ENCODE results near the gene TCN2. TPM values are rescaled to one million over a fixed set of nuclear protein-coding genes. Genes with fewer than 3 reads are reported as not detected.
A peak's percentile ranks its signal among the peaks of the same experiment; 100 is the strongest.
"Not testable (repeated sequence)": the region's sequence is repeated elsewhere in the genome, so short reads cannot be mapped to it uniquely, and the experiment has no call there.

Gene TCN2
- total and polyA plus RNA-seq, 2 donors (not counting 1 experiment from before 2014, with no cell fraction given) = 7.1 to 10.8 TPM

DNA sequence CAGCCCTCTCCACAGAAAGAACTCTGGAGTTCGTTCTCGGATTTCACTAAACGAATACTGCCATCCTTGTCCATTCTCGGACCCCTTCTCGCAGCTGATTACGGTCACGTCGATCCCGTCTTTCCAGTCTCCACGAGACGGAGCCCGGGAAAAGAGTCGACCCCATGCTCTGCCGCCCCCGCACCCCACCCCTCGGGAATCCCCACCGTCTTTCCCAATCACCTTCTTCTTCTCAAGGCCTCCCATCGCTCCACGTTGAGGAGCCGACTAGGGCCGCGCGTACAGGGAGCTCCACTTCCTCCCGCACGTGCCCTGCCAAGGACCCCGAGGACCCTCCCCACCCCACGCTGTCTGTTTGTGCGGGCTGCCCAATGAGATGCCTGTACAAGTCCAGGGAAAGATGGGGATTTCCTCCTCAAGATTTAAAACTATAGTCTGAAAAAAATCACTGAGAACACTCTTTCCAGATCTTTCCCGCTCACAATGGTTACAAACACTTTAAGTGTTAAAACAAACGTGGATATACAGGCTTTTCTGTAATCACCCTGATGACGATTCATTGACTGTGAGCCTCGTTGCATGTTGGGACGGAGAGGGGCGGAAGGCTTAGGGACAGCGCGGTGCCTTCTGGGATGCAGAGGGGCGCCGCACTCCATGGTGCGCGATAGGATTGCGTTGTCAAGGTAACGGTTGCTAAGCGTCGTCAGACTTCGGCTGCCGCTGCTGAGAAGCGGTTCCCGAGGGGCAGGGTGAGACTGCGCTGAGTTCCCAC lies 15.2 kb upstream of the TCN2 start, which contains the start of gene PES1:
PES1 (minus strand) TSS at position 323 of the 772 bp plus-strand sequence; CDS start at position 246, 77 bp downstream.
- peak; percentile 99 for DNase-seq (ENCODE audit: low read depth in 2 of 2)
- no peak for TF ChIP-seq CTCF (conservative IDR thresholded peaks at IDR 0.05 in 1 of 2, IDR thresholded peaks at IDR 0.05 in 1 of 2; ENCODE audit: low read depth in 1 of 2, low read length in 2 of 2)
- TF ChIP-seq EZH2 (IDR thresholded peaks at IDR 0.05; ENCODE audit: low read length, missing control alignments) = no peak
- H3K9ac ChIP-seq (ENCODE audit: insufficient read depth, low read length) = peak within 1 kb of the TSS; percentile 79
- H2AFZ ChIP-seq (ENCODE audit: low read length) = peak within 1 kb of the TSS; percentile 18
- peaks cover 7% of the 10 kb centered on the region for H3K4me1 ChIP-seq (ENCODE audit: control insufficient read depth, extremely low read depth, insufficient read depth, low read length)
- H3K27me3 ChIP-seq (ENCODE audit: control insufficient read depth, insufficient read depth, low read length) = peaks cover 5% of the 10 kb centered on the region
- peaks cover 25% of the 10 kb centered on the region for H3K79me2 ChIP-seq (ENCODE audit: control insufficient read depth, insufficient read depth, low read length)
- peak within 1 kb of the TSS; percentile 95 for H3K4me2 ChIP-seq (ENCODE audit: extremely low read depth, insufficient read depth, low read length)
- H4K20me1 ChIP-seq (ENCODE audit: control insufficient read depth, extremely low read depth, insufficient read depth, low read length) = no peaks in the 10 kb centered on the region
- peak within 1 kb of the TSS; percentile 90 for H3K27ac ChIP-seq (ENCODE audit: insufficient read depth, low read length)
- peaks cover 11% of the 10 kb centered on the region for H3K36me3 ChIP-seq (ENCODE audit: control insufficient read depth, insufficient read depth, low read length)
- H3K9me3 ChIP-seq (ENCODE audit: control insufficient read depth, insufficient read depth, low read depth, low read length) = no peaks in the 10 kb centered on the region
- H3K4me3 ChIP-seq (replicated peaks in 1 of 4; ENCODE audit: control extremely low read depth in 1 of 4, insufficient read depth in 1 of 4, low read depth in 3 of 4, low read length in 4 of 4) = peak within 1 kb of the TSS; percentile 61 to 99 (median 76)

GRCh38 chr22:30592360-30592713 lies 14.6 kb upstream of the TCN2 start:
- peaks cover 25% of the 10 kb centered on the region for H3K79me2 ChIP-seq (ENCODE audit: control insufficient read depth, insufficient read depth, low read length)
- H3K27ac ChIP-seq (ENCODE audit: insufficient read depth, low read length); H4K20me1 ChIP-seq (ENCODE audit: control insufficient read depth, extremely low read depth, insufficient read depth, low read length): not testable (repeated sequence)

DNA sequence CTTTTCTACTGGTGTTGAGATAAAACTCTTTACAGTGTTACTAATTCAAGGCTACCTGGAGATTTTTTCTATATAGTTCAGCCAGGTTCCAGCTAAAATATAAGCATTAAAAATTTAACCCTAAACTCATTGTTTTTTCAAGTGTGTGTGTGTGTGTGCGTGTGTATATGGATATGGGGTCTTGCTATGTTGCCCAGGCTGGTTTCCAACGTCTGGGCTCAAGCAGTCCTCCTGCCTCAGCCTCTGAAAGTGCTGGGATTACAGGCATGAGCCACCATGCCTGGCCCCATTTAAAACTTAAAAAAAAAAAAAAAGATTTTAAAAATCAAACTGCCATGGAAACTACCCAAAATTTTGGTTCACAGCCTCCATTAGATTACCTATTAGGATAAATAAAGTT lies 10.8 kb upstream of the TCN2 start:
- H2AFZ ChIP-seq (ENCODE audit: low read length) = no peak overlapping the region
- no peaks in the 10 kb centered on the region for H4K20me1 ChIP-seq (ENCODE audit: control insufficient read depth, extremely low read depth, insufficient read depth, low read length)
- H3K36me3 ChIP-seq (ENCODE audit: control insufficient read depth, insufficient read depth, low read length) = no peaks in the 10 kb centered on the region
- TF ChIP-seq EZH2 (IDR thresholded peaks at IDR 0.05; ENCODE audit: low read length, missing control alignments) (no peak), CTCF (conservative IDR thresholded peaks at IDR 0.05 in 1 of 2, IDR thresholded peaks at IDR 0.05 in 1 of 2; ENCODE audit: low read depth in 1 of 2, low read length in 2 of 2) (no peak)
- H3K27me3 ChIP-seq (ENCODE audit: control insufficient read depth, insufficient read depth, low read length) = peaks cover 5% of the 10 kb centered on the region
- no peaks in the 10 kb centered on the region for H3K4me1 ChIP-seq (ENCODE audit: control insufficient read depth, extremely low read depth, insufficient read depth, low read length)
- no peak overlapping the region for H3K9ac ChIP-seq (ENCODE audit: insufficient read depth, low read length)
- no peak for DNase-seq (ENCODE audit: low read depth in 2 of 2)
- peaks cover 4% of the 10 kb centered on the region for H3K79me2 ChIP-seq (ENCODE audit: control insufficient read depth, insufficient read depth, low read length)
- H3K27ac ChIP-seq (ENCODE audit: insufficient read depth, low read length) = no peak overlapping the region
- no peaks in the 10 kb centered on the region for H3K9me3 ChIP-seq (ENCODE audit: control insufficient read depth, insufficient read depth, low read depth, low read length)
- no peak overlapping the region for H3K4me2 ChIP-seq (ENCODE audit: extremely low read depth, insufficient read depth, low read length)
- H3K4me3 ChIP-seq (replicated peaks in 1 of 4; ENCODE audit: control extremely low read depth in 1 of 4, insufficient read depth in 1 of 4, low read depth in 3 of 4, low read length in 4 of 4) = no peak overlapping the region

More at GRCh38 chr22:30592360-30592713, 14.6 kb upstream of the TCN2 start:
- not testable (repeated sequence) for H3K9me3 ChIP-seq (ENCODE audit: control insufficient read depth, insufficient read depth, low read depth, low read length); H3K9ac ChIP-seq (ENCODE audit: insufficient read depth, low read length); H3K4me1 ChIP-seq (ENCODE audit: control insufficient read depth, extremely low read depth, insufficient read depth, low read length); DNase-seq (ENCODE audit: low read depth in 2 of 2); H3K36me3 ChIP-seq (ENCODE audit: control insufficient read depth, insufficient read depth, low read length); H2AFZ ChIP-seq (ENCODE audit: low read length); H3K27me3 ChIP-seq (ENCODE audit: control insufficient read depth, insufficient read depth, low read length)
- Histone ChIP-seq H3K4me2 (ENCODE audit: extremely low read depth, insufficient read depth, low read length) (peak overlapping the region; percentile 6), H3K4me3 (replicated peaks in 1 of 4; ENCODE audit: control extremely low read depth in 1 of 4, insufficient read depth in 1 of 4, low read depth in 3 of 4, low read length in 4 of 4) (peak overlapping the region in 2 of 4 experiments; percentile 13 to 49)
